Iris pigment epithelial cell (primary cell): ENCODE data around the gene TRNAU1AP.
A peak's percentile ranks its signal among the peaks of the same experiment; 100 is the strongest.
"Not testable (repeated sequence)": the region's sequence is repeated elsewhere in the genome, so short reads cannot be mapped to it uniquely, and the experiment has no call there.

Source experiments
- DNase-seq: peaks from one replicate; pipeline ENCODE4 v3.0.0-alpha.2; 2011; ENCODE audit warnings: low read depth

Gene TRNAU1AP

GRCh38 chr1:28577052-28577678 lies 24.3 kb downstream of the TRNAU1AP start:
- no peak for DNase-seq

DNA sequence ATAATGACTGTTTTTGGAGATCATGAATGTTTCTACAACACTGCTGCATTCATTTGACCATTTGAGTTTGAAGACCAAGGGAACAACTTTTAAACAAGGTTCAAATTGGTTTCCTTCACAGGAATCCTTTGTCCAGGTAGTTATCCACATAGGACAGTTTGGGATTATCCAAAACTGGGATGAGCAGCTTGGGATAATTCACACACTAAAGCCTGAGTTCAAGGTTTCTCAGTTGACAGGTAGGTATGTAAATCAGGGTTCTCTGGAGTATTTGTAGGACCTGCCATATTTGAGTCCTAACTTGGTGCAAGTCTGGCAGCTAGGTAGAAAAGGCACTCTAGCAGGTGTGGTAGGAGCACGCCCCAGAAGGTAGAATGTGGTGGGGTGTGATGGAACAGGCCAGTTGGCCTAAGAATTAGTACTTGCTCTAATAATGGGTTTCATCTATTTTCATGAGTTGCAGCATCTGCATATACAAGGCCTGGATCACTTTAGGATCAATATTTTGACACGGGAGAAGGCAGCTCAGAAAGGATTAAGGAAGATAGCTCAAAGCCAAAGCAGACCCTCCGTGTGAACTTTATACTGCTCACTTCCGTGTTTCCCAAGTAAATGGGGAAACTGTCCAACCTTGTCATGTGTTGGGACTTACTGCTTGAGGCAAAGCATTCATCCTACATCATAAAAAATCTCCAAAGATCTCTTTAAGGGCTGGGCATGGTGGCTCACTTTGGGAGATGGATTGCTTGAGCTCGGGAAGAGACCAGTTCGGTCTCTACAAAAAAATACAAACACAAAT lies 25.1 kb downstream of the TRNAU1AP start:
- no peak for DNase-seq

DNA sequence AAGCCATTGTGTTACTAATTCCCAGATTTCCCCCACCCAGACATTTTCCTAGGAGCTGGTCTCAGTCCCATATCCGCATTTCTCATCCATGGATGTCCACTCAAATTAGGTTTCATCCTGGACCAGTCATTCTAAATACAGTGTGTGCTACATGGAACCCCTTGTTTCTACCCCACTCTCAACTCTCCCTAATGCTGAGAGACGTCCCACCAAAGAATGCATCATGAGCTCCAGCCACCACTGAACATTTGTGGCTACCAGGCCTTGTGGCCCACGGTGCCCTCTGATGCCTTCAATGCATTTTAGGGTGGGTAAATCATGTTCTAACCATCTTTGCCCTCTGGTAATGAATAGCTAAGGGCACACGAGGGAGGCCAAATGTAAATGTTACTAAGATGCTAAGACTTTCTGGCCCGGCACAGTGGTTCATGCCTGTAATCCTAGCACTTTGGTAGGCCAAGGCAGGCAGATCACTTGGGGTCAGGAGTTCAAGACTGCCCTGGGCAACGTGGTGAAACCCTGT lies 25.9 kb downstream of the TRNAU1AP start:
- no peak for DNase-seq

DNA sequence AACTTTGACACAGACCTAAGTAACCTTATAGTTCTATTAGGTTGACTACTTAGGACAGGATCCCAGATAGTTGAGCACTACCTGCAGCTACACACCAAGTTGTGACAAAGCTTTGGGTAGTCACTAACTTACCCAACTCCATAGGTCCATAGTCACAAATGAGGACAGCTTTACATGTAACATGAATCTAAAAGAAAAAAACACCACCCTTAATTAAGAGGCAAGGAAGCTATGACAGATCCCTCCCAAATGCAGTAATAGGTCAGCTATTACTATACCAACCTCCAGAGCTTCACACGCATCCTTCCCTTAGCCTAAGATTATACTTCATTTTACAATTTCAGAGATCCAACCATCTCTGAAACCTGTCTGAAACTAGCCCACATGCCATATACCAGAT lies 26.5 kb downstream of the TRNAU1AP start:
- DNase-seq: no peak

DNA sequence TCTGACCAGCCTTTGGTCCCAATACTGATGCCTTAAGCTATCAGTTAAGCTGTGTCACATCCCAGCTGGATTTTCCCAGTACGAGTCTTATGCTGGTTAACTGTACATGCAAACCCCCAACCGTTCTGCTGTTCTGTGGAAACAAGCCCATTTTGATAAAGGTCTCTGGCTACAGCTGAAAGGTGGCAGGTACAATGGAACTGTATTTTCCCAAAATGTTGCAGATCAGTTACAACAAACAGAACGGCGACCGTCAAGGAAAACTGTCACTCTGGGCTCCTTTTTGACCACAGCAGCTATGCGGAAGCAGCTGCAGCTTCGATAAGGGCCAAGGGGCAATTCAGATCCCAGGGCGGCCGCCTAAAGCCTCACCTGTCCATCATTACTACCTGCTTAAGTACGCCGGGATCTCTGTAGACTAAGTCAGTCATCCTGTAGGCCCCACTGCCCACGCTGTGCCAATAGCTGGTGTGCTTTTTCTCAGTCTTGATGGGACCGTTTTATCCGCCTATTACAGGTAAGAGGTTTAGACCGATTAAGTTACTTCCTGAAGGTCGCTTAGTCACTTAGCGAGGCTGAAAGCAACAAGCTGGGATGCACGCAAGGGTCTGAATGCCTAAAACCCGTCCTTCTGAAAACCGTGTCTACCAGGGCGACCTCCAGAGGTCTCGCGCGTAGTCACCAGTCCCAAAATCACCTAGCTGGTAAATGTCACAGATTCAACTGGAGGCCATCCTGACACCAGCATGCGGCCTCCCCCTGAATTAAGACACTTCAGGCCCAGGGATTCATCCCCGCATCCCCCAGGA lies 28.0 kb downstream of the TRNAU1AP start:
- peak; percentile 36 for DNase-seq

- DNase-seq: peak; percentile 97
Measured at GRCh38 chr1:28581531-28582247, 28.8 kb downstream of the TRNAU1AP start.

GRCh38 chr1:28582248-28582615 lies 29.3 kb downstream of the TRNAU1AP start:
- no peak for DNase-seq

GRCh38 chr1:28586585-28587391 lies 33.9 kb downstream of the TRNAU1AP start:
- DNase-seq: not testable (repeated sequence)

- DNase-seq: no peak
Measured at GRCh38 chr1:28591708-28592320, 38.9 kb downstream of the TRNAU1AP start, which contains the start of gene RAB42. TSS of gene RAB42 (plus strand) at chr1:28592265. CDS start at chr1:28592512, 247 bp downstream.

DNA sequence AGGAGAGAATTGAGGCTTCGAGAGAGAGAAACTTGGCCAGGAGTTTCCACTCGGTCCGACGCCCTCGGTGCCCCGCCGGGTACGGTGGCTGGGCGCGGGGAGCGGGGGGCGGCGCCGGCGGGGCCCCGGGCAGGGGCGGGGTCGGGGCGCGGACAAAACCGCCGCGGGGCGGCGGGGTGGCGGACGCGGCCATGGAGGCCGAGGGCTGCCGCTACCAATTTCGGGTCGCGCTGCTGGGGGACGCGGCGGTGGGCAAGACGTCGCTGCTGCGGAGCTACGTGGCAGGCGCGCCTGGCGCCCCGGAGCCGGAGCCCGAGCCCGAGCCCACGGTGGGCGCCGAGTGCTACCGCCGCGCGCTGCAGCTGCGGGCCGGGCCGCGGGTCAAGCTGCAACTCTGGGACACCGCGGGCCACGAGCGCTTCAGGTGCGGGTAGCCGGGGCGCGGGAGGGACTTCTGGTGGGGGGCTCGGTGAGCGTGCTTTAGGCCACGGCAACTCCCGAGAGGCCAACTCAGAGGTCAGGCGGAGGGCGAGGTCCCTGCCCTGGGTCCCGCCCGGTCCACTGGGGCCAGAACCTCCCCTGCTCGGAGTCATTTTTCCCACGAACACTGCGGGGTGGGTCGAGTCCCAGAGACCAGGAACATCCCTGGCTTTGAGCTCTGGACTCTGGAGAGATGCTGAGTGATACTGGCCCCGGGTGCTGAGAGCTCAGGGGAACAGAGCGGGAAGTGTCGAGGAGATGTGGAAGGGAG lies 39.6 kb downstream of the TRNAU1AP start:
- no peak for DNase-seq

- DNase-seq: not testable (repeated sequence)
Measured at GRCh38 chr1:28593988-28594356, 41.1 kb downstream of the TRNAU1AP start.

DNA sequence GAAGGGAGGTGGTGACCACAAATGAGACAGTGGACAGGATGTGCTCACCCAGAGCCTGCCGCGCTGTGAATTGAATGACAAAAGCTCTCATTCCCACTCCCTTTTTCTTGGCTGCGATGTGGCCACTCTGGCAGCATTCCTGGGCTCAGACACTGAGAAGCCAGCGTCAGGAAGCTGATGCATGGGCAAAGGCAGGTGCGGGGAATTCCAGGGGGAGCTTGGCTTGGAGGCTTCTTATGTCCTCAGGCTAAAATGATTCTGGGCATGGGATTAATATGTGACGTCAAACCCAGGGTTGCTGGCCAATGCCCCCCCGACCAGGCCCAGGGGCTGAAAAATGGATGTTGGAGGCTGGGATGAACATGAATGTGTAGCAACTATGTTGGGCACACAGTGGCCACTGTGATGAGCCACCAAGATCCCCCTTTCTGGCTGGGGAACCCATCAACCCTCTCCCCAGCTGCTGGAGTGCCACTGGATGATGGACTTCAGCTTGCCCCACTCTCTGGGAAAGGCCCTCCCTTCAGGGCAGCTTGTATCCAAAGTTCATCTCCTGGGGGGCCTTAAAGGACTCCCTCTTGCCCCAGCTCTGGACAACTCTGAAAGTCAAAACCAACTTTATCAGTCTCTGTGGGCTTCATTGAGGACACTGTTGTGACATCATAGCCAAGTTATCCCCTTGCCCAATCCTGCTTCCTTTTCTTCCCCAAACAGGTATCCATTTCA lies 42.0 kb downstream of the TRNAU1AP start:
- not testable (repeated sequence) for DNase-seq

- no peak for DNase-seq
Measured at GRCh38 chr1:28595412-28596191, 42.7 kb downstream of the TRNAU1AP start.

GRCh38 chr1:28596276-28596675 lies 43.4 kb downstream of the TRNAU1AP start:
- DNase-seq: not testable (repeated sequence)

DNA sequence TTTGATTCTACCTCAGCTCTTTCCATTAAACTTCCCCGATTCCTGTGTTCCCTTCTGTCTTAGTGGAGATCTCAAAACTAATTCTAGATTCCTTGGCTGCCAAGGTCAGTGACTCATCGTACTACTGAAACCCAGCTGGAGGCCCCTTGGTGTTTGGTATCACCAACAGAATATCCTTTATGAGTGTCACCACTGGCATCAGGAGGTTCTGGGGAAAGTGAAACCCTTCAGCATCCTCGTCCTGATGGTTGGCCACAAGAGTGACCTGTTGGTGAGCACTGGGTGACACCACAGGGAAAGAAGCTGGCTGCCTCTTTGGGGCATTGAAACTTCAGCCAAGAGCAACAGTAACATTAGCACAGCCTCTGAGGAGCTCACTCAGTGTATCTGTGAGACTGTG lies 48.8 kb downstream of the TRNAU1AP start:
- DNase-seq: peak; percentile 92

GRCh38 chr1:28602536-28603439 lies 49.9 kb downstream of the TRNAU1AP start:
- peak; percentile 79 for DNase-seq

- no peak for DNase-seq
Measured at GRCh38 chr1:28604411-28604810, 51.5 kb downstream of the TRNAU1AP start.
